ENCODE results near the gene PDK2. TPM values are rescaled to one million over a fixed set of nuclear protein-coding genes. Genes with fewer than 3 reads are reported as not detected.

PDK2 gene
- total and polyA plus RNA-seq, 3 experiments from 2014 or later = 19.5 to 41.2 (median 22.4) TPM

DNA sequence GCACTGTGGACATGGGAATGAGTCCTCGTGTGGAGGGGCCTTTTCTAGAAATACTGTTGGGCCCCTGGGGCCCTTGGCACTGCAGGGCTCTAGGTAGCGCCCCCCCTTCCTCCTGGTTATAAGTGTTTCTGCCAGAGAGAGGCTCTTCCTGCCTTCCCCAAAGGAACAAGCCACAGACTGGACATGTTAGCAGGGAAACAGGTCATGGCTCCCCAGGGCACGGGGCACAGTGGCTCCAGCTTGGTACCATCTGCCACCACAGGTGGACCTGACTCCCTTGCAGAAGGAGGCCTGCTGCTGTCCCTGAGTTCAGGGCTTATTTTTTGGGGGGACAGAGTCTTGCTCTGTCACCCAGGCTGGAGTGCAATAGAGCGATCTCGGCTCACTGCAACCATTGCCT, 8.8 kb downstream of the PDK2 start:
- Mint-ChIP-seq H3K27me3 (no peaks in the 10 kb centered on the region), H3K27ac (peak overlapping the region in 1 of 8 donors; percentile 75), H3K9me3 (no peaks in the 10 kb centered on the region), H3K4me1 (peaks cover 10 to 20% (median 14%) of the 10 kb centered on the region in 3 donors), H3K36me3 (peaks cover 0 to 69% (median 9%) of the 10 kb centered on the region in 3 donors), H3K4me3 (no peak overlapping the region)
- ChIA-PET POLR2A (no interaction called here), CTCF (interaction anchor here (0.7 to 3.8 kb wide), 3 partner anchors 10 to 16 kb away, joined by 4 to 17 read pairs (median 4); partner anchors contain the start of gene PDK2)
- H3K27me3 ChIP-seq (ENCODE audit: insufficient read depth, low read length, poor library complexity, severe bottlenecking) = no peaks in the 10 kb centered on the region
- H3K4me3 ChIP-seq (ENCODE audit: low read length) = no peak overlapping the region
- no peak for DNase-seq
- H3K9me3 ChIP-seq (ENCODE audit: low read length) = no peaks in the 10 kb centered on the region
- no peak overlapping the region for H3K27ac ChIP-seq (ENCODE audit: low read depth, low read length)
- no peaks in the 10 kb centered on the region for H3K4me1 ChIP-seq (ENCODE audit: insufficient read depth, low read length)
- peaks cover under 1% of the 10 kb centered on the region for H3K36me3 ChIP-seq (ENCODE audit: insufficient read depth, low read length)

DNA sequence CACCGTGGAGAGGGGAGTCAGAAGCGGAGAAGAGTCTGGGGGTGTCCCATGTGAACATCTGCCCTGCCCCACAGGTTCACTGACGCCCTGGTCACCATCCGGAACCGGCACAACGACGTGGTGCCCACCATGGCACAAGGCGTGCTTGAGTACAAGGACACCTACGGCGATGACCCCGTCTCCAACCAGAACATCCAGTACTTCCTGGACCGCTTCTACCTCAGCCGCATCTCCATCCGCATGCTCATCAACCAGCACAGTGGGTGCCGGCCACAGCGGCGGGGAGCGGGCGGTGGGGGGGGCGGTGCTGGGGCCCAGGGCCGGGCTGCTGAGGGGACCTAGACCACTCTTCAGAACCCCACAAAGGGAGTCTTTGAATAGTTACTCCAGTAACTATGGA, 10.7 kb downstream of the PDK2 start:
- no peak overlapping the region for H3K4me3 Mint-ChIP-seq
- Histone ChIP-seq H3K4me1 (ENCODE audit: insufficient read depth, low read length) (no peaks in the 10 kb centered on the region), H3K36me3 (ENCODE audit: insufficient read depth, low read length) (no peaks in the 10 kb centered on the region), H3K4me3 (ENCODE audit: low read length) (no peak overlapping the region), H3K27me3 (ENCODE audit: insufficient read depth, low read length, poor library complexity, severe bottlenecking) (no peaks in the 10 kb centered on the region), H3K27ac (ENCODE audit: low read depth, low read length) (no peak overlapping the region), H3K9me3 (ENCODE audit: low read length) (no peaks in the 10 kb centered on the region)
- ChIA-PET CTCF (interaction anchor here (3.8 kb wide), 1 partner anchor 12 kb away, joined by 17 read pairs; the partner anchor contains the start of gene PDK2), POLR2A (no interaction called here)
- no peak for DNase-seq
- H3K36me3 Mint-ChIP-seq = peaks cover 0 to 67% (median 3%) of the 10 kb centered on the region in 3 donors
- H3K4me1 Mint-ChIP-seq = peaks cover 0 to 8% (median 2%) of the 10 kb centered on the region in 3 donors
- no peaks in the 10 kb centered on the region for H3K9me3 Mint-ChIP-seq
- H3K27ac Mint-ChIP-seq = no peak overlapping the region
- H3K27me3 Mint-ChIP-seq = no peaks in the 10 kb centered on the region

DNA sequence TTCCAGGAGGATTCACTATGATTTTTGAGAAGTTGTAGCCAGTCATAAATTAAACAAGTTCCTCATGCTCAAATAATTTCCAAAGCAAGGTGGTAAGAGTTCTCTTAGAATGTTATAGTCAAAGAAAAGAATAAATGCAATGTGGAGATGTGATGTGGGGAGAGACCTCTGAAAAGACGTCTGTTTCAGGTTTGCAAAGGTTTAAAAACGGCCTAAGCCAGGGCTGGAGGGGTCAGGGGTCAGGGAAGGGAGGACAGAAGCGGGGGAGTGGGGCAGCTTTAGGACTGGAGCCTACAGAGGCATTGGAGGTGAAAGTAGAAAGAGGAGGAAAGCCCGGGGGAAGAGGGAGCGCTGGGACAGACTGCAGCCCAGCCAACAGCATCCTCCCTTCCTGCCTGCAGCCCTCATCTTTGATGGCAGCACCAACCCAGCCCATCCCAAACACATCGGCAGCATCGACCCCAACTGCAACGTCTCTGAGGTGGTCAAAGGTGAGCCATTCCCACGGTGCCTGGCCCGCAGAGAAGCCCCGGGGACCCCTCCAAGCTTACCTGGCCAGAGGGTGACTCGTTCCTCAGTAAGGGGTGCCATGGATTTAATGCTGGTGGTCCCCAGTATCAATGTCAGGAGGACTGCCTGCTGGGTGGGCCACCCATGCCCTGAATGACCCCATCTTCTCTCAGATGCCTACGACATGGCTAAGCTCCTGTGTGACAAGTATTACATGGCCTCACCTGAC, 11.4 kb downstream of the PDK2 start:
- ChIA-PET POLR2A (no interaction called here), CTCF (interaction anchor here (1.3 to 1.5 kb wide), 2 partner anchors 9 to 33 kb away, joined by 3 to 4 read pairs; no protein-coding TSS in a partner anchor)
- Mint-ChIP-seq H3K36me3 (peaks cover 0 to 67% (median 3%) of the 10 kb centered on the region in 3 donors), H3K27me3 (no peaks in the 10 kb centered on the region), H3K4me3 (no peak overlapping the region), H3K9me3 (no peaks in the 10 kb centered on the region), H3K4me1 (peaks cover 0 to 3% (median 0%) of the 10 kb centered on the region in 3 donors), H3K27ac (peak overlapping the region in 1 of 8 donors; percentile 36)
- H3K4me1 ChIP-seq (ENCODE audit: insufficient read depth, low read length) = no peaks in the 10 kb centered on the region
- no peaks in the 10 kb centered on the region for H3K36me3 ChIP-seq (ENCODE audit: insufficient read depth, low read length)
- no peaks in the 10 kb centered on the region for H3K27me3 ChIP-seq (ENCODE audit: insufficient read depth, low read length, poor library complexity, severe bottlenecking)
- no peaks in the 10 kb centered on the region for H3K9me3 ChIP-seq (ENCODE audit: low read length)
- H3K27ac ChIP-seq (ENCODE audit: low read depth, low read length) = no peak overlapping the region
- H3K4me3 ChIP-seq (ENCODE audit: low read length) = no peak overlapping the region
- no peak for DNase-seq

DNA sequence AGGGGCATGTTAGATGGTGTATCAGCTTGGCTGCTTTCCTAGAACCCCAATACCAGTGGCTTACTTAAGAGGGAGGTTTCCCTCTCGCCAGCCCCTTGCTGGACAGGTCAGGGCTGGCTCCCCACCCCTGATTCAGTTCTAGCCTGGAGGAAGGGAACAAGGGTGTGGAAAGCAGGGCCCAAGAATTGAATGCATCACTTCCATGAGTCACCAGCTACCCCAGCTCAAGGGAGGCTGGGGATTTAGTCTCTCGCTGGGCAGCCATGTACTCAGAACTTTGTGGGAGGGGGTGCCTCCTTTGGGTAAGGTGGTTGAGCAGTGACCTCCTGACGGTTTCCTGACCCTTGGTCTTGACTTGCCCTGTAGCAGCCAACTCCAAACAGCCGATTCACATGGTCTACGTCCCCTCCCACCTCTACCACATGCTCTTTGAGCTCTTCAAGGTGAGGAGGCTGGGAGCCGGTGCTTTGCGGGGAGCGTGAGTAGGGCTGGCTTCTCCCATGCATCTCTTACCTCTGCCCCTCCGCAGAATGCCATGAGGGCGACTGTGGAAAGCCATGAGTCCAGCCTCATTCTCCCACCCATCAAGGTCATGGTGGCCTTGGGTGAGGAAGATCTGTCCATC, 12.8 kb downstream of the PDK2 start:
- Mint-ChIP-seq H3K4me1 (no peaks in the 10 kb centered on the region), H3K36me3 (peaks cover 0 to 61% (median 3%) of the 10 kb centered on the region in 3 donors), H3K27ac (no peak overlapping the region), H3K27me3 (no peaks in the 10 kb centered on the region), H3K9me3 (no peaks in the 10 kb centered on the region), H3K4me3 (no peak overlapping the region)
- Histone ChIP-seq H3K36me3 (ENCODE audit: insufficient read depth, low read length) (no peaks in the 10 kb centered on the region), H3K4me3 (ENCODE audit: low read length) (no peak overlapping the region), H3K27ac (ENCODE audit: low read depth, low read length) (no peak overlapping the region), H3K4me1 (ENCODE audit: insufficient read depth, low read length) (no peaks in the 10 kb centered on the region), H3K27me3 (ENCODE audit: insufficient read depth, low read length, poor library complexity, severe bottlenecking) (no peaks in the 10 kb centered on the region), H3K9me3 (ENCODE audit: low read length) (no peaks in the 10 kb centered on the region)
- DNase-seq = no peak
- POLR2A ChIA-PET = no interaction called here
- CTCF ChIA-PET = interaction anchor here (0.9 to 1.6 kb wide), 5 partner anchors 8 to 31 kb away, joined by 3 to 5 read pairs (median 3); no protein-coding TSS in a partner anchor

DNA sequence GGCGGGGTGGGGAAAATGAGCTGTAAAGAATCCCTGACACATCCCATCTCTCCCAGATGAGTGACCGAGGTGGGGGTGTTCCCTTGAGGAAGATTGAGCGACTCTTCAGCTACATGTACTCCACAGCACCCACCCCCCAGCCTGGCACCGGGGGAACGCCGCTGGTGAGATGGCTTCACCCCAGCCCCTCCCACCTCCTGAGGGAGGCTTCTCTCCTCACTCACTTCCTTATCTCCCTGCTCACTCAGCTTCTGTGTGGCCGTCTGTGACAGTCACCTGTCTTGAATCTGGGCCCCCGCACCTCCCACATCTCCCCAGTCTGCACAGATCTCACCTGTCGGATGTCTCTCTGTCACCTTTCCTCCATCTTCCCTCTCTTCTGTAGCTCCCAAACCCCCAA, 13.4 kb downstream of the PDK2 start:
- no peak overlapping the region for H3K4me3 Mint-ChIP-seq
- H3K4me1 ChIP-seq (ENCODE audit: insufficient read depth, low read length) = no peaks in the 10 kb centered on the region
- DNase-seq = no peak
- H3K36me3 Mint-ChIP-seq = peaks cover 0 to 56% (median 3%) of the 10 kb centered on the region in 3 donors
- POLR2A ChIA-PET = no interaction called here
- no peaks in the 10 kb centered on the region for H3K36me3 ChIP-seq (ENCODE audit: insufficient read depth, low read length)
- H3K9me3 ChIP-seq (ENCODE audit: low read length) = no peaks in the 10 kb centered on the region
- CTCF ChIA-PET = interaction anchor here (0.9 to 1.6 kb wide), 5 partner anchors 9 to 81 kb away, joined by 3 to 5 read pairs (median 3); no protein-coding TSS in a partner anchor
- H3K27ac ChIP-seq (ENCODE audit: low read depth, low read length) = no peak overlapping the region
- peak overlapping the region in 2 of 8 donors; percentile 8 to 91 for H3K27ac Mint-ChIP-seq
- no peaks in the 10 kb centered on the region for H3K27me3 Mint-ChIP-seq
- H3K4me1 Mint-ChIP-seq = no peaks in the 10 kb centered on the region
- no peaks in the 10 kb centered on the region for H3K9me3 Mint-ChIP-seq
- H3K27me3 ChIP-seq (ENCODE audit: insufficient read depth, low read length, poor library complexity, severe bottlenecking) = no peaks in the 10 kb centered on the region
- no peak overlapping the region for H3K4me3 ChIP-seq (ENCODE audit: low read length)

DNA sequence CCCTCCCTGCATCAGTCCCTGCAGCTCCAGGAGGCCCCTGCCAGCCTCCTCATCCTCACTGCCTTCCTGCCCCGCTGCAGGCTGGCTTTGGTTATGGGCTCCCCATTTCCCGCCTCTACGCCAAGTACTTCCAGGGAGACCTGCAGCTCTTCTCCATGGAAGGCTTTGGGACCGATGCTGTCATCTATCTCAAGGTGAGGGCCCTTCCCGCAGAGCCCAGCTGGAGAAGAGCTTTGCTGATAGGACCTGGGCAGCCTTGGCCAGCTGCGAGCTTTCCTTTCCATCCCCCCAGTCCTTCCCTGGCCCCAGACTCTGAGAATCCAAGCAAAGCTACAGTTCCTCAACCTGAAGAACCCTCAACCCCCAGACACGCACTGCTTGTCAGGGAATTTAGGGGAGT, 14.1 kb downstream of the PDK2 start:
- Histone ChIP-seq H3K27me3 (ENCODE audit: insufficient read depth, low read length, poor library complexity, severe bottlenecking) (no peaks in the 10 kb centered on the region), H3K9me3 (ENCODE audit: low read length) (no peaks in the 10 kb centered on the region), H3K4me3 (ENCODE audit: low read length) (no peak overlapping the region), H3K36me3 (ENCODE audit: insufficient read depth, low read length) (no peaks in the 10 kb centered on the region), H3K27ac (ENCODE audit: low read depth, low read length) (no peak overlapping the region), H3K4me1 (ENCODE audit: insufficient read depth, low read length) (no peaks in the 10 kb centered on the region)
- Mint-ChIP-seq H3K4me3 (no peak overlapping the region), H3K36me3 (peaks cover 0 to 55% (median 3%) of the 10 kb centered on the region in 3 donors), H3K4me1 (no peaks in the 10 kb centered on the region), H3K27ac (no peak overlapping the region), H3K9me3 (no peaks in the 10 kb centered on the region), H3K27me3 (no peaks in the 10 kb centered on the region)
- ChIA-PET POLR2A (no interaction called here), CTCF (interaction anchor here (0.9 to 1.2 kb wide), 4 partner anchors 11 to 82 kb away, joined by 3 read pairs; no protein-coding TSS in a partner anchor)
- no peak for DNase-seq

DNA sequence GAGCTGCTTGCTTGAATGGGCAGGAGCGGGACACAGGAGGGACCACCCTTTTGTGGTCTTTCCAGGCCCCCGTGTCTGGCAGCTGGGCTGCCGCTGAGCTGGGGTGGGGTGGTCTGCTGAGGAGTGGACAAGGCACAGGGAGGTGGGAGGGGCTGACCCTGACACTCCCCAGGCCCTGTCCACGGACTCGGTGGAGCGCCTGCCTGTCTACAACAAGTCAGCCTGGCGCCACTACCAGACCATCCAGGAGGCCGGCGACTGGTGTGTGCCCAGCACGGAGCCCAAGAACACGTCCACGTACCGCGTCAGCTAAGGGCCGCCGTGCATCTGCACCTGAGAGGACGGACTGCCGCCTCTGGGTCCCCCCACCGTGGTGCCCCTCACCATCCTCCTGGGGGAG, 14.6 kb downstream of the PDK2 start:
- DNase-seq = no peak
- CTCF ChIA-PET = interaction anchor here (0.9 to 1.2 kb wide), 2 partner anchors 16 to 59 kb away, joined by 3 read pairs; no protein-coding TSS in a partner anchor
- Mint-ChIP-seq H3K36me3 (peaks cover 0 to 52% (median 3%) of the 10 kb centered on the region in 3 donors), H3K27me3 (peaks cover 0 to 1% of the 10 kb centered on the region in 2 donors), H3K4me1 (no peaks in the 10 kb centered on the region), H3K4me3 (no peak overlapping the region), H3K9me3 (no peaks in the 10 kb centered on the region), H3K27ac (no peak overlapping the region)
- no peak overlapping the region for H3K27ac ChIP-seq (ENCODE audit: low read depth, low read length)
- H3K36me3 ChIP-seq (ENCODE audit: insufficient read depth, low read length) = no peaks in the 10 kb centered on the region
- H3K4me3 ChIP-seq (ENCODE audit: low read length) = no peak overlapping the region
- H3K4me1 ChIP-seq (ENCODE audit: insufficient read depth, low read length) = no peaks in the 10 kb centered on the region
- H3K27me3 ChIP-seq (ENCODE audit: insufficient read depth, low read length, poor library complexity, severe bottlenecking) = no peaks in the 10 kb centered on the region
- POLR2A ChIA-PET = no interaction called here
- no peaks in the 10 kb centered on the region for H3K9me3 ChIP-seq (ENCODE audit: low read length)
